MM.1S (cell line): Measurements from ENCODE around the gene KCNA5.
A peak's percentile ranks its signal among the peaks of the same experiment; 100 is the strongest.

Experiments used
- DNase-seq: peaks from one replicate; pipeline ENCODE4 v3.0.0-alpha.2; 2015
- H2AFZ ChIP-seq: fragments of 300-600 bp; sonication (generic); 2 replicates; pipeline ENCODE4 v1.6.0; 2016; ENCODE audit warnings: antibody characterized with exemption, low read length
- H3F3A ChIP-seq: fragments of 300-600 bp; sonication (generic); 2 replicates; pipeline ENCODE4 v1.6.1; 2016; ENCODE audit warnings: mild to moderate bottlenecking, antibody characterized with exemption, low read length, moderate library complexity, mixed read lengths; ENCODE audit not compliant: insufficient read depth
- H3K27ac ChIP-seq: fragments of 300-600 bp; sonication (generic); 2 replicates; pipeline ENCODE4 v1.5.1; 2016; ENCODE audit warnings: mild to moderate bottlenecking, low read length
- H3K27me3 ChIP-seq: fragments of 300-600 bp; sonication (generic); replicated peaks from 2 replicates; pipeline ENCODE4 v1.6.0; 2016; ENCODE audit warnings: low read length; ENCODE audit not compliant: insufficient read depth
- H3K36me3 ChIP-seq: fragments of 300-600 bp; sonication (generic); replicated peaks from 2 replicates; pipeline ENCODE4 v1.6.1; 2016; ENCODE audit warnings: mild to moderate bottlenecking, low read length, mixed read lengths; ENCODE audit not compliant: insufficient read depth
- H3K4me1 ChIP-seq: fragments of 300-600 bp; sonication (generic); 2 replicates; pipeline ENCODE4 v1.6.1; 2016; ENCODE audit warnings: low read length, mixed read lengths
- H3K4me2 ChIP-seq: fragments of 300-600 bp; sonication (generic); 2 replicates; pipeline ENCODE4 v1.6.0; 2016; ENCODE audit warnings: low read depth, low read length
- H3K4me3 ChIP-seq: fragments of 300-600 bp; sonication (generic); 2 replicates; pipeline ENCODE4 v1.5.1; 2016; ENCODE audit warnings: low read length, mixed read lengths
- H3K79me2 ChIP-seq: fragments of 300-600 bp; sonication (generic); 2 replicates; pipeline ENCODE4 v1.6.1; 2016; ENCODE audit warnings: mixed run types, low read length, mixed read lengths
- H3K9ac ChIP-seq: fragments of 300-600 bp; sonication (generic); 2 replicates; pipeline ENCODE4 v1.6.1; 2016; ENCODE audit warnings: low read length, mixed read lengths
- H3K9me2 ChIP-seq: fragments of 300-600 bp; sonication (generic); replicated peaks from 2 replicates; pipeline ENCODE4 v1.6.1; 2016; ENCODE audit warnings: mild to moderate bottlenecking, low read length, mixed read lengths; ENCODE audit not compliant: insufficient read depth
- H3K9me3 ChIP-seq: fragments of 300-600 bp; sonication (generic); replicated peaks from 2 replicates; pipeline ENCODE4 v1.6.1; 2016; ENCODE audit warnings: mild to moderate bottlenecking, low read length, mixed read lengths; ENCODE audit not compliant: insufficient read depth
- H4K20me1 ChIP-seq: fragments of 300-600 bp; sonication (generic); 2 replicates; pipeline ENCODE4 v1.6.1; 2016; ENCODE audit warnings: mild to moderate bottlenecking, low read length, moderate library complexity, mixed read lengths; ENCODE audit not compliant: insufficient read depth
- CTCF ChIP-seq: fragments of 300-600 bp; sonication (generic); IDR thresholded peaks from 2 replicates; pipeline ENCODE4 v1.5.1; 2016; ENCODE audit warnings: antibody characterized with exemption, low read length, mixed read lengths
- EZH2 ChIP-seq: fragments of 300-600 bp; sonication (generic); optimal IDR thresholded peaks from 2 replicates; pipeline ENCODE3; 2017; ENCODE audit warnings: low read depth, mild to moderate bottlenecking, antibody characterized with exemption, low read length, mixed read lengths
- EZH2phosphoT487 ChIP-seq: fragments of 300-600 bp; sonication (generic); IDR thresholded peaks from 2 replicates; pipeline ENCODE4 v1.6.1; 2018; ENCODE audit warnings: antibody characterized with exemption, low read length

The KCNA5 gene

GRCh38 chr12:5003025-5003666 lies 40.5 kb upstream of the KCNA5 start:
- Histone ChIP-seq H3K9me2 (no peaks in the 10 kb centered on the region), H3K27me3 (no peaks in the 10 kb centered on the region), H3K9me3 (no peaks in the 10 kb centered on the region), H4K20me1 (no peaks in the 10 kb centered on the region), H3K4me1 (no peaks in the 10 kb centered on the region), H3K27ac (no peak overlapping the region), H3K36me3 (no peaks in the 10 kb centered on the region), H2AFZ (peak overlapping the region; percentile 57; the same call in 1 of the 2 replicates), H3K4me2 (peak overlapping the region; percentile 25; the same call in 1 of the 2 replicates), H3K4me3 (no peak overlapping the region), H3K79me2 (no peaks in the 10 kb centered on the region), H3K9ac (no peak overlapping the region), H3F3A (no peaks in the 10 kb centered on the region)
- peak; percentile 66 for DNase-seq
- TF ChIP-seq EZH2 = no peak
- TF ChIP-seq CTCF = peak; percentile 96

- no peak for DNase-seq
- H3K9me3 ChIP-seq = no peaks in the 10 kb centered on the region
- H3K79me2 ChIP-seq = no peaks in the 10 kb centered on the region
- H3K4me2 ChIP-seq = no peak overlapping the region
- H2AFZ ChIP-seq = no peak overlapping the region
- TF ChIP-seq CTCF = no peak
- TF ChIP-seq EZH2 = no peak
- TF ChIP-seq EZH2phosphoT487 = no peak
- H4K20me1 ChIP-seq = no peaks in the 10 kb centered on the region
- H3K27me3 ChIP-seq = no peaks in the 10 kb centered on the region
- no peaks in the 10 kb centered on the region for H3K9me2 ChIP-seq
- no peaks in the 10 kb centered on the region for H3K4me1 ChIP-seq
- no peaks in the 10 kb centered on the region for H3F3A ChIP-seq
- H3K4me3 ChIP-seq = no peak overlapping the region
- H3K9ac ChIP-seq = no peak overlapping the region
- H3K27ac ChIP-seq = no peak overlapping the region
- no peaks in the 10 kb centered on the region for H3K36me3 ChIP-seq
These were observed 35.0 kb upstream of the KCNA5 start for GRCh38 chr12:5008661-5009060.

DNA sequence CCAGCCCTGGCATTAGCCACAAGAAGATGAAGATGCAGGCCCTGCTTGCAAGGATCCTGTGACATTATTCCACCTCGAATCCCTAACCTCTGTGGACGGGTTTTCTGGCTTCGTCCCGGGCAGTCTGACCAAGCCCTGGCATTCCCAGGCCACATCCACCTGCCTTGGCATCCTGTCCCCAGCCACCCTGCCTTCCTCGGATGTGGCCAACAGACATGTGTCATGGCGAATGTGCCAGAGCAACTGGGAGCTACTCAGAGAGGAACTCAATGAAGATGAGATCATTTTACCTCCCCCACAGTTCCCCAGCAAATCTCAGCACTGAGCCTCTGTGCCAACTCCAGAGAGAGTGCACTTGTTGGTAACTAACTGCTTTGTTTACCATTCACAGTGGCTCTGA lies 33.5 kb upstream of the KCNA5 start:
- TF ChIP-seq EZH2phosphoT487 (no peak), CTCF (no peak), EZH2 (no peak)
- Histone ChIP-seq H3K27ac (no peak overlapping the region), H3K27me3 (no peaks in the 10 kb centered on the region), H3K9ac (no peak overlapping the region), H3K4me3 (no peak overlapping the region), H3K36me3 (no peaks in the 10 kb centered on the region), H3K9me2 (no peaks in the 10 kb centered on the region), H3K79me2 (no peaks in the 10 kb centered on the region), H4K20me1 (no peaks in the 10 kb centered on the region), H2AFZ (no peak overlapping the region), H3F3A (no peaks in the 10 kb centered on the region), H3K9me3 (no peaks in the 10 kb centered on the region), H3K4me1 (no peaks in the 10 kb centered on the region), H3K4me2 (no peak overlapping the region)
- no peak for DNase-seq
